COLO668 (cell line): ENCODE data around the gene AP4S1.
"Not testable (repeated sequence)": the region's sequence is repeated elsewhere in the genome, so short reads cannot be mapped to it uniquely, and the experiment has no call there.

Source experiments
- DNase-seq: peaks from one replicate; lab custom pipeline; 2025; ENCODE audit not compliant: unreplicated experiment; lab: John Stamatoyannopoulos, UW

The AP4S1 gene

GRCh38 chr14:31083781-31084180, 58.3 kb downstream of the AP4S1 start:
- no peak for DNase-seq

GRCh38 chr14:31084385-31084784, 58.9 kb downstream of the AP4S1 start:
- no peak for DNase-seq

GRCh38 chr14:31085027-31085426, 59.6 kb downstream of the AP4S1 start:
- DNase-seq = no peak

GRCh38 chr14:31086466-31086865, 61.0 kb downstream of the AP4S1 start:
- not testable (repeated sequence) for DNase-seq

DNA sequence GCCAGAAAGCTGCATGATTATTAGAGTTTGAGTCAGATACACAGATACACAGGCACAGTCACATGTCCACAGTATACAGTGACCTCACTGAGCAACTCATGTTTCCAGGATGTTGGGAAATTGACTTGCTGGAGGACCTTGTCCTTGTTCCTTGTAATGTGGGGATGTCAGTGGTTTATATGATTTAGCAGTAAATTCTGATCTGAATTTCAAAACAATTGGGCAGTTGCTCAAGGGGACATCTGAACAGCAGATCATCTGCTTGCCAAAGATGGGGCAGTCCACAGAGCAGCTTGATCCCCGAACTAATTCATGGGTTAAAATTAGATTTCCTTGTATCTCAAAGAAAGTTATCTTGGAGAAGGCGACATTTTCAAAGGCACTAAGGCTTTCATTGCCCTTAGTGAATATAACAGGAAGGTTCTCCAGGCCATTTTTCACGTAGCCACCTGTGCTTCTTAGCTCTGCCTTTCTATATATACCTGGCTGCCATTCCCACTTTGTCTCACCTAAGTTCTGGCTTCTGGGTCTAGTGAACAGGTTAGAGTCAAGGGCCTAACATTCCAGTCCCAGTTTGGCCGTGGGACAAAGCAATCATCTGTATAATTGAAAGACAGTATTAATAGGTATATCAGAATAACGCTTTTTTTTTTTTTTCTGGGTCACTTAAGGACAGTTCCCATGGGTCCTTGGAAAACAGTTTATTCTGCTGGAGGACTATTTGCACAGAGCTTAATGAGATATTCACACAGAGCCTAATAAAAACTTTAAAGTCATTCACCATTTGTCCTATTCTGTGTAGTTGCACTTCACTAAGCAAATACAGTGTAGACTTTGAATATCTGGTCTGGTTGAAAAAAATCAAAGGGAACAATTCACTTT, 65.7 kb downstream of the AP4S1 start:
- DNase-seq = no peak

DNA sequence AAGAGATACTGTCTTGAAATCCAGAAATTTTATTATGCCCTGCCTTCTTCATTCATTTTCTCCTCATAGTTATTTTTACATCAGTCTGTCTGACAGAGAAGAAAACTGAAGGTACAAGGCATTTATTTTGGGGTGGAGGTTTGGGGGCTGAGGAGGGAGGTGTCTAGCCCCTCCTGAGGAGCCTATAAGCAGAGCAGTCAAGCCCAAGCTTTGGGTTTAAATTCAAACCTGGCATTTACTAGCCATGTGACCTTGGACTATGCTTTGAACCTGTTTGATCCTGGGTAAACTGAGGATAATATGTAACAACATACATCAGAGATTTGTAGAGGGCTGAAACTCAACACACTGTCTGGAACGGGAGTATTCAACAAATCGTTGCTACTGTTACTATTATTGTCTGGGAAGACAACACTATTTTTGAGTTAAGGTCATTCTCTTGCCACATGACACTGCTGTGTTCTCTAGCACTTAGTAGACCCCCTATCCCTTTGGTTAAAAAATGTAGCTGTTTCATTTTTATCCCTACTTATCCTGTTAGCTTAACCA, 66.8 kb downstream of the AP4S1 start:
- no peak for DNase-seq

DNA sequence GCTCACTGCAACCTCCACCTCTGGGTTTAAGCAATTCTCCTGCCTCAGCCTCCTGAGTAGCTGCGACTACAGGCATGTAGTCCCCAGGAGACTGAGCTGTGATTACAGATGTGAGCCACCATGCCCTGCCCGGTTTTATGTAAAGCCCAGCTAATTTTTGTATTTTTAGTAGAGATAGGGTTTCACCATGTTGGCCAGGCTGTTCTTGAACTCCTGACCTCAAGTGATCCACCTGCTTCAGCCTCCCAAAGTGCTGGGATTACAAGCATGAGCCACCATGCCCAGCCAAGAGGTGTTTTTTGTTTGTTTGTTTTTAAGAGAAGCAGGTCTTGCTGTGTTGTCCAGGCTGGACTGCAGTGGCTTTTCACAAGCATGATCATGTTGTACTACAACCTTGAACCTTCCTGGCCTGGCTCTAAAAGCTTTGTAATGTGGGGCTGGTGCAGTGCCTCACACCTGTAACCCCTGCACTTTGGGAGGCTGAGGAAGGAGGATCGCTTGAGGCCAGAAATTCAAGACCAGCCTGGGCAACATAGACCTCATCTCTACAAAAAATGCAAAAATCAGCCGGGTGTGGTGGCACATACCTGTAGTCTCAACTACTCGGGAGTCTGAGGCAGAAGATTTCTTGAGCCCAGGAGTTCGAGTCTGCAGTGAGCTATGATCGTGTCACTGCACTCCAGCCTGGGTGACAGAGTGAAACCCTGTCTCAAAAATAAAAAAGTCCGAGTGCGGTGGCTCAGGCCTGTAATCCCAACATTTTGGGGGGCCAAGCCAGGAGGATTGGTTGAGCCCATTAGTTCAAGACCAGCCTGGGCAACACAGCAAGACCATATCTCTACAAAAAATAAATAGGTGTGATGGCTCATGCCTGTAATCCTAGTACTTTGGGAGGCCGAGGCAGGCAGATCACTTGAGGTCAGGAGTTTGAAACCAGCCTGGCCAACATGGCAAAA, 68.7 kb downstream of the AP4S1 start:
- not testable (repeated sequence) for DNase-seq

DNA sequence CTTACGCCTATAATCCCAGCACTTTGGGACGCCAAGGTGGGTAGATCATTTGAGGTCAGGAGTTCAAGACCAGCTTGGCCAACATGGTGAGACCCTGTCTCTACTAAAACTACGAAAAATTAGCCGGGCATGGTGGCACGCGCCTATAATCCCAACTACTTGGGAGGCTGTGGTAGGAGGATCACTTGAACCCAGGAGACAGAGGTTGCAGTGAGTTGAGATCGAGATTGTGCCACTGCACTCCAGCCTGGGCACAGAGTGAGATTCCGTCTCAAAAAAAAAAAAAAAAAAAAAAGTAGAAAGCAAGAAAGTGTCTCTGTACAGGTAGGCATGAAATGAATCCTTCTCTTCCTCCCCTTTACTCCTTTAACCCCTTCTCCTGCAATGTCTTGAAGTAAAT, 70.4 kb downstream of the AP4S1 start:
- DNase-seq = not testable (repeated sequence)

- no peak for DNase-seq
These were observed 70.8 kb downstream of the AP4S1 start for GRCh38 chr14:31096255-31096654.

DNA sequence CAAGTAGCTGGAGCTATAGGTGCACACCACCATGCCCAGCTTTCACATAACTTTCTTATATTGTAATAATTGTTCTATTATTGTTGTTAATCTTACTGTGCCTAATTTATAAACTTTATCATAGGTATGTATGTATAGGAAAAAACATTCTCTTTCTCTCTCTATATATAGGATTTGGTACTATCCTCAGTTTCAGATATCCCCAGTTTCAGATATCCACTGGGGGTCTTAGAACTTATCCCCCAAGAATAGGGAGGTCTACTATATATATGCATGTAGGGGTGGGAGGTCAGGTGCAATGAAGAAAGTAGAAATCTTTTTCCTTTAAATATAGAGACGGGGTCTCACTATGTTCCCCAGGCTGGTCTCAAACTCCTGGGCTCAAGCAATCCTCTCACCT, 71.6 kb downstream of the AP4S1 start:
- no peak for DNase-seq

- DNase-seq = no peak
These were observed 81.3 kb downstream of the AP4S1 start for GRCh38 chr14:31106768-31107167.

- DNase-seq = no peak
These were observed 83.8 kb downstream of the AP4S1 start for GRCh38 chr14:31109257-31109656.

GRCh38 chr14:31110872-31111271, 85.4 kb downstream of the AP4S1 start:
- DNase-seq = no peak

- no peak for DNase-seq
These were observed 88.3 kb downstream of the AP4S1 start for GRCh38 chr14:31113794-31114193.

GRCh38 chr14:31118892-31119291, 93.4 kb downstream of the AP4S1 start:
- DNase-seq = no peak

DNA sequence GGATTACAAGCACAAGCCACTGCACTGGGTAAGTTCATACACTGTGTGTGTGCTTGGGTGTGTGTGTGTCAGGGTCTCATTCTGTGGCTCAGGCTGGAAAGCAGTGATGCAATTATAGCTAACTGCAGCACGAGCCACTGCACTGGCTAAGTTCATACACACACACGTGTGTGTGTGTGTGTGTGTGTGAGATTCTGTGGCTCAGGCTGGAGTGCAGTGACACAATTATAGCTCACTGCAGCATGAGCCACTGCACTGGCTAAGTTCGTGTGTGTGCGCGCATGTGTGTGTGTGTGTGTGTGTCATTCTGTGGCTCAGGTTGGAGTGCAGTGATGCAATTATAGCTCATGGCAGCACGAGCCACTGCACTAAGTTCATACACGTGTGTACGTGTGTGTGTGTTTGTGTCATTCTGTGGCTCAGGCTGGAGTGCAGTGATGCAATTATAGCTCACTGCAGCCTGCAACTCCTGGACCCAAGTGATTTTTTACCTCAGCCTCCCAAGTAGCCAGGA, 96.7 kb downstream of the AP4S1 start:
- DNase-seq = no peak

- DNase-seq = no peak
These were observed 97.5 kb downstream of the AP4S1 start for GRCh38 chr14:31122921-31123320.

- DNase-seq = no peak
These were observed 98.7 kb downstream of the AP4S1 start for GRCh38 chr14:31124197-31124596.

DNA sequence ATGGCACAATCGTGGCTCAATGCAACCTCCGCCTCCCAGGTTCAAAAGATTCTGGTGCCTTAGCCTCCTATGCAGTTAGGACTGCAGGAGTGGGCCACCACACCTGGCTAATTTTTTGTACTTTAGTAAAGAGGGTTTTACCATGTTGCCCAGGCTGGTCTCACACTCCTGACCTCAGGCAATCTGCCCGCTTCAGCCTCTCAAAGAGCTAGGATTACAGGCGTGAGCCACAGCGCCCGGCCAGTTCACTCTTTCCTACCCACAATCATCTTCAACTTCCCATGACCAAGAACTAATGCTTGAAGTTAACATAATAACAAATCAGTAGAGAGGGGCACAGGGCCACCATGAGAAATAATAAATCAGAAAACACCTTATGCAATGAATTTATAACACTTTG, 99.8 kb downstream of the AP4S1 start:
- no peak for DNase-seq

DNA sequence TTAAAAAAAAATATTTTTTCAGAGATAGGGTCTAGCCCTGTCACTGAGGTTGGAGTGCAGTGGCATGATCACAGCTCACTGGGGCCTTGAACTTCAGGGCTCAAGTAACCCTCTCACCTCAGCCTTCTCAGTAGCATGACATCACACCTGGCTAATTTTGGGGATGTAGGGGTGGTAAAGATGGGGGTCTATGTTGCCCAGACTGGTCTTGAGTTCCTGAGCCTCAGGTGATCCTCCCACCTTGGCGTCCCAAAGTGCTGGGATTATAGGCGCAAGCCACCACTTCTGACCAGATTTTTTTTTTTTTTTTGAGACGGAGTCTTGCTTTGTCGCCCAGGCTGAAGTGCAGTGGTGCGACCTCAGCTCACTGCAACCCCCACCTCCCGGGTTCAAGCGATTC, 101.2 kb downstream of the AP4S1 start:
- no peak for DNase-seq

DNA sequence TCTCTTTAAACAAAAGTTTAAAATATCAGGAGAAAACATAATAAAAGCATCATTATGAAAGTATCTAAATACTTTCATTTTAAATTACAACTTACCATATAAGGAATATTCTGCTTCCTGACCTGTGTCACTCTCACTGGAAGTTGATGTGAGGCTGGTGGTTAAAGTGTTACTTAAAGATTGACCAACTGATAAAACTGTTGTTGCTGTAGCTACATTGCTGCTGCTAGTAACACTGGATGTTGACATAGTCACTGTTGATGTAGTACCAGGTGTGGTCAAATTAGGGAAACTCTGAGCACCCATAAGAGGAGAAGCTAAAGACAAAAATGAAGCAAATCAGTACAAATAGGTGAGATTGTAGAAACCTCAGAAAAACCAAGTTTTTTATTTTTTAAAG, 102.2 kb downstream of the AP4S1 start:
- no peak for DNase-seq
